GM23248 (cell line): ENCODE measurements around the gene ALOX12B. TPM values are rescaled to one million over a fixed set of nuclear protein-coding genes. Genes with fewer than 3 reads are reported as not detected.

Source experiments
- DNase-seq: peaks from one replicate; pipeline ENCODE4 v3.0.0-alpha.2; 2015
- H2AFZ ChIP-seq: fragments of 200-600 bp; sonication (generic); 2 replicates; pipeline ENCODE4 v1.6.1; 2016; ENCODE audit warnings: antibody characterized with exemption
- H3F3A ChIP-seq: fragments of 200-600 bp; sonication (generic); 2 replicates; pipeline ENCODE4 v1.6.1; 2016; ENCODE audit warnings: mild to moderate bottlenecking, antibody characterized with exemption, mixed run types; ENCODE audit not compliant: insufficient read depth
- H3K27ac ChIP-seq: fragments of 200-600 bp; sonication (generic); 2 replicates; pipeline ENCODE4 v1.5.1; 2016; ENCODE audit warnings: mild to moderate bottlenecking
- H3K27me3 ChIP-seq: fragments of 200-600 bp; sonication (generic); replicated peaks from 2 replicates; pipeline ENCODE4 v1.6.1; 2016; ENCODE audit warnings: mild to moderate bottlenecking; ENCODE audit not compliant: insufficient read depth
- H3K36me3 ChIP-seq: fragments of 200-600 bp; sonication (generic); 2 replicates; pipeline ENCODE4 v1.6.1; 2016; ENCODE audit warnings: low read depth, mild to moderate bottlenecking
- H3K4me1 ChIP-seq: fragments of 200-600 bp; sonication (generic); 2 replicates; pipeline ENCODE4 v1.6.1; 2016; ENCODE audit warnings: mild to moderate bottlenecking; ENCODE audit not compliant: insufficient read depth
- H3K4me2 ChIP-seq: fragments of 200-600 bp; sonication (generic); one replicate; pipeline ENCODE4 v1.6.1; 2016; ENCODE audit warnings: mild to moderate bottlenecking; ENCODE audit not compliant: unreplicated experiment
- H3K4me3 ChIP-seq: fragments of 200-600 bp; sonication (generic); 2 replicates; pipeline ENCODE4 v1.5.1; 2016; ENCODE audit warnings: mild to moderate bottlenecking
- H3K79me2 ChIP-seq: fragments of 200-600 bp; sonication (generic); 2 replicates; pipeline ENCODE4 v1.6.1; 2016; ENCODE audit warnings: mild to moderate bottlenecking; ENCODE audit not compliant: insufficient read depth
- H3K9ac ChIP-seq: fragments of 200-600 bp; sonication (generic); 2 replicates; pipeline ENCODE4 v1.6.1; 2016; ENCODE audit warnings: mild to moderate bottlenecking
- H3K9me2 ChIP-seq: fragments of 200-600 bp; sonication (generic); 2 replicates; pipeline ENCODE4 v1.6.1; 2016; ENCODE audit warnings: mixed run types, mild to moderate bottlenecking, moderate library complexity; ENCODE audit not compliant: insufficient read depth
- H3K9me3 ChIP-seq: fragments of 200-600 bp; sonication (generic); one replicate; pipeline ENCODE4 v1.6.1; 2017; ENCODE audit warnings: low read depth
- H4K20me1 ChIP-seq: fragments of 200-600 bp; sonication (generic); 2 replicates; pipeline ENCODE4 v1.6.0; 2016; ENCODE audit not compliant: insufficient read depth
- EZH2 ChIP-seq: fragments of 200-600 bp; sonication (generic); IDR thresholded peaks from 2 replicates; pipeline ENCODE4 v1.6.1; 2018; ENCODE audit warnings: antibody characterized with exemption, mild to moderate bottlenecking; ENCODE audit not compliant: insufficient read depth, poor library complexity, severe bottlenecking
- EZH2phosphoT487 ChIP-seq: fragments of 200-600 bp; sonication (generic); IDR thresholded peaks from 2 replicates; pipeline ENCODE4 v1.6.1; 2018; ENCODE audit warnings: antibody characterized with exemption, moderate library complexity, mild to moderate bottlenecking, low read depth; ENCODE audit not compliant: insufficient read depth
- WGBS, 2 experiments: methylation state at CpG; one replicate each; pipeline ENCODE4 v1.1.6; 2015 to 2017; ENCODE audit warnings: low lambda C conversion rate in 2 of 2, low coverage in 1 of 2; ENCODE audit errors: missing lambda C conversion rate in 2 of 2; 5-methylcytosine and 5-hydroxymethylcytosine counted together
- in situ Hi-C: fragments of 300-500 bp; cut with MboI; formaldehyde crosslinking; loops from 2 replicates; pipeline ENCODE4 v1.15.0; 2020
- polyA plus RNA-seq: library from polyadenylated mRNA; unstranded; fragments of >200 nt; fragmentation: Nextera tagmentation; extraction: Ambion mirVana; gene quantifications from 2 replicates; pipeline ENCODE4 v1.2.1, GENCODE V29; 2016
- total RNA-seq: library from RNA; depleted of rRNA; stranded (reverse); fragments of >200 nt; shearing (Covaris generic); gene quantifications from 2 replicates; pipeline ENCODE4 v1.2.3, GENCODE V29; 2014

The ALOX12B gene
- total and polyA plus RNA-seq, 2 experiments from 2014 or later, result not detected

GRCh38 chr17:8068736-8069586 is 18.6 kb downstream of the ALOX12B start:
- H3K9me3 ChIP-seq, result no peaks in the 10 kb centered on the region
- no peak overlapping the region for H3K4me3 ChIP-seq
- no peaks in the 10 kb centered on the region for H3K79me2 ChIP-seq
- no peaks in the 10 kb centered on the region for H3K36me3 ChIP-seq
- in situ Hi-C loops, result no loop called here
- H2AFZ ChIP-seq, result no peak overlapping the region
- DNase-seq, result no peak
- H3K27me3 ChIP-seq, result peaks cover 62% of the 10 kb centered on the region
- WGBS, 2 experiments, result 53 to 58% methylated on average over 9 of the region's 9 CpGs
- TF ChIP-seq EZH2, result no peak
- no peak for TF ChIP-seq EZH2phosphoT487
- no peaks in the 10 kb centered on the region for H3K4me1 ChIP-seq
- H3K9me2 ChIP-seq, result no peaks in the 10 kb centered on the region
- no peak overlapping the region for H3K9ac ChIP-seq
- no peaks in the 10 kb centered on the region for H3F3A ChIP-seq
- no peak overlapping the region for H3K27ac ChIP-seq
- no peaks in the 10 kb centered on the region for H4K20me1 ChIP-seq
- H3K4me2 ChIP-seq, result no peak overlapping the region

- Histone ChIP-seq H3K27me3 (peaks cover 60% of the 10 kb centered on the region), H3K9me2 (no peaks in the 10 kb centered on the region)
- WGBS, 2 experiments, result 24 to 30% methylated on average over 4 of the region's 4 CpGs
Observed at GRCh38 chr17:8067806-8068205, 19.7 kb downstream of the ALOX12B start.

GRCh38 chr17:8066841-8067775 is 20.4 kb downstream of the ALOX12B start:
- H3K4me3 ChIP-seq, result no peak overlapping the region
- no peaks in the 10 kb centered on the region for H3F3A ChIP-seq
- H3K4me2 ChIP-seq, result no peak overlapping the region
- no peaks in the 10 kb centered on the region for H4K20me1 ChIP-seq
- no peaks in the 10 kb centered on the region for H3K36me3 ChIP-seq
- H3K9ac ChIP-seq, result no peak overlapping the region
- no peak for DNase-seq
- WGBS, 2 experiments, result 61 to 66% methylated on average over 15 of the region's 15 CpGs
- TF ChIP-seq EZH2phosphoT487 (no peak), EZH2 (no peak)
- peaks cover 60% of the 10 kb centered on the region for H3K27me3 ChIP-seq
- 0 out of 2 replicates have a peak, but pooled peaks cover 5% of the 10 kb centered on the region for H3K4me1 ChIP-seq
- no peaks in the 10 kb centered on the region for H3K79me2 ChIP-seq
- in situ Hi-C loops, result no loop called here
- no peaks in the 10 kb centered on the region for H3K9me3 ChIP-seq
- no peak overlapping the region for H2AFZ ChIP-seq
- no peak overlapping the region for H3K27ac ChIP-seq
- no peaks in the 10 kb centered on the region for H3K9me2 ChIP-seq

More at GRCh38 chr17:8067806-8068205, 19.7 kb downstream of the ALOX12B start:
- in situ Hi-C loops, result no loop called here
- no peak for DNase-seq
- H3K4me3 ChIP-seq, result no peak overlapping the region
- TF ChIP-seq EZH2, result no peak
- no peak for TF ChIP-seq EZH2phosphoT487
- H3K9ac ChIP-seq, result no peak overlapping the region
- no peaks in the 10 kb centered on the region for H3K79me2 ChIP-seq
- H3K4me1 ChIP-seq, result no peaks in the 10 kb centered on the region
- no peaks in the 10 kb centered on the region for H3K36me3 ChIP-seq
- no peaks in the 10 kb centered on the region for H3K9me3 ChIP-seq
- no peak overlapping the region for H3K4me2 ChIP-seq
- no peaks in the 10 kb centered on the region for H4K20me1 ChIP-seq
- H3K27ac ChIP-seq, result no peak overlapping the region
- no peak overlapping the region for H2AFZ ChIP-seq
- H3F3A ChIP-seq, result no peaks in the 10 kb centered on the region

- 32 to 35% methylated on average over 6 of the region's 6 CpGs for WGBS, 2 experiments
- TF ChIP-seq EZH2 (no peak), EZH2phosphoT487 (no peak)
- no peaks in the 10 kb centered on the region for H3F3A ChIP-seq
- H3K4me3 ChIP-seq, result no peak overlapping the region
- no peaks in the 10 kb centered on the region for H4K20me1 ChIP-seq
- no peak overlapping the region for H3K27ac ChIP-seq
- H2AFZ ChIP-seq, result no peak overlapping the region
- no peaks in the 10 kb centered on the region for H3K36me3 ChIP-seq
- no peaks in the 10 kb centered on the region for H3K9me2 ChIP-seq
- no peaks in the 10 kb centered on the region for H3K9me3 ChIP-seq
- H3K79me2 ChIP-seq, result no peaks in the 10 kb centered on the region
- peaks cover 68% of the 10 kb centered on the region for H3K27me3 ChIP-seq
- in situ Hi-C loops, result no loop called here
- no peak for DNase-seq
- no peak overlapping the region for H3K9ac ChIP-seq
- H3K4me1 ChIP-seq, result 0 out of 2 replicates have a peak, but pooled peaks cover 5% of the 10 kb centered on the region
- H3K4me2 ChIP-seq, result no peak overlapping the region
Observed at GRCh38 chr17:8064561-8065019, 22.9 kb downstream of the ALOX12B start.
